ENCODE measurements around the gene PRR35. TPM values are rescaled to one million over a fixed set of nuclear protein-coding genes. Genes with fewer than 3 reads are reported as not detected.

Gene PRR35
- total RNA-seq, 1 experiment from 2014 or later: 0.05 TPM

- DNase-seq (ENCODE audit: extremely low read depth, low read depth): peak; percentile 75
Observed at GRCh38 chr16:527015-527903, 32.9 kb upstream of the PRR35 start, which contains the start of gene CAPN15. Gene CAPN15, plus strand, starts transcription at chr16:527712. Its CDS starts 19,127 bp downstream, at chr16:546839.

GRCh38 chr16:528111-529011, 31.8 kb upstream of the PRR35 start:
- DNase-seq (ENCODE audit: extremely low read depth, low read depth): peak; percentile 45

GRCh38 chr16:529012-529575, 31.1 kb upstream of the PRR35 start:
- no peak for DNase-seq (ENCODE audit: extremely low read depth, low read depth)

GRCh38 chr16:530111-530817, 29.9 kb upstream of the PRR35 start:
- no peak for DNase-seq (ENCODE audit: extremely low read depth, low read depth)

- no peak for DNase-seq (ENCODE audit: extremely low read depth, low read depth)
Observed at GRCh38 chr16:531494-532125, 28.6 kb upstream of the PRR35 start.

- no peak for DNase-seq (ENCODE audit: extremely low read depth, low read depth)
Observed at GRCh38 chr16:533391-534123, 26.6 kb upstream of the PRR35 start.

- DNase-seq (ENCODE audit: extremely low read depth, low read depth): no peak
Observed at GRCh38 chr16:534135-534534, 26.1 kb upstream of the PRR35 start.

- DNase-seq (ENCODE audit: extremely low read depth, low read depth): peak; percentile 49
Observed at GRCh38 chr16:534856-535445, 25.2 kb upstream of the PRR35 start.

GRCh38 chr16:535446-536405, 24.5 kb upstream of the PRR35 start:
- peak; percentile 79 for DNase-seq (ENCODE audit: extremely low read depth, low read depth)

- no peak for DNase-seq (ENCODE audit: extremely low read depth, low read depth)
Observed at GRCh38 chr16:536746-537145, 23.4 kb upstream of the PRR35 start.

- no peak for DNase-seq (ENCODE audit: extremely low read depth, low read depth)
Observed at GRCh38 chr16:537415-538335, 22.5 kb upstream of the PRR35 start.

GRCh38 chr16:539901-540530, 20.2 kb upstream of the PRR35 start:
- peak; percentile 17 for DNase-seq (ENCODE audit: extremely low read depth, low read depth)

GRCh38 chr16:540645-541340, 19.4 kb upstream of the PRR35 start:
- DNase-seq (ENCODE audit: extremely low read depth, low read depth): no peak

- DNase-seq (ENCODE audit: extremely low read depth, low read depth): no peak
Observed at GRCh38 chr16:543301-544164, 16.7 kb upstream of the PRR35 start.

- DNase-seq (ENCODE audit: extremely low read depth, low read depth): no peak
Observed at GRCh38 chr16:544517-544916, 15.7 kb upstream of the PRR35 start.
